Progenitor cell of endocrine pancreas (in vitro differentiated cells): ENCODE data around the gene PANX2. TPM values are rescaled to one million over a fixed set of nuclear protein-coding genes. Genes with fewer than 3 reads are reported as not detected.

Experiments
- DNase-seq: peaks from one replicate; pipeline ENCODE4 v3.0.0; 2021; ENCODE audit warnings: low spot score; ENCODE audit not compliant: unreplicated experiment
- H3K27ac Mint-ChIP-seq: 2 replicates; pipeline ENCODE4 v1.8.0; 2021; ENCODE audit warnings: mild to moderate bottlenecking, moderate library complexity, mixed read lengths
- H3K27me3 Mint-ChIP-seq: 2 replicates; pipeline ENCODE4 v1.8.0; 2021; ENCODE audit warnings: mixed read lengths
- H3K36me3 Mint-ChIP-seq: 2 replicates; pipeline ENCODE4 v1.8.0; 2022; ENCODE audit warnings: mixed read lengths; ENCODE audit not compliant: insufficient read depth
- H3K4me1 Mint-ChIP-seq: 2 replicates; pipeline ENCODE4 v1.8.0; 2021; ENCODE audit warnings: low read depth, mixed read lengths
- H3K4me3 Mint-ChIP-seq: 2 replicates; pipeline ENCODE4 v1.8.0; 2021; ENCODE audit warnings: low read depth, mild to moderate bottlenecking, moderate library complexity, mixed read lengths
- H3K9me3 Mint-ChIP-seq: 2 replicates; pipeline ENCODE4 v1.8.0; 2021; ENCODE audit warnings: low read depth, mixed read lengths
- total RNA-seq: library from RNA; stranded (reverse); gene quantifications from 2 replicates; pipeline ENCODE4 v1.2.1, GENCODE V29; 2021
- TF ChIP-seq, protein P1 (sequence below): fragments of 200-600 bp; sonication (generic); IDR thresholded peaks from one replicate; pipeline ENCODE4 v1.5.0; 2021; ENCODE audit warnings: antibody characterized with exemption, mild to moderate bottlenecking; ENCODE audit not compliant: unreplicated experiment

Gene PANX2
- total RNA-seq, 1 donor from 2014 or later, result 6.3 TPM

- Mint-ChIP-seq H3K36me3 (no peaks in the 10 kb centered on the region), H3K4me1 (no peaks in the 10 kb centered on the region), H3K9me3 (no peaks in the 10 kb centered on the region), H3K4me3 (no peak overlapping the region), H3K27ac (no peak overlapping the region), H3K27me3 (peaks cover 46% of the 10 kb centered on the region)
- no peak for DNase-seq
- TF ChIP-seq, protein P1, sequence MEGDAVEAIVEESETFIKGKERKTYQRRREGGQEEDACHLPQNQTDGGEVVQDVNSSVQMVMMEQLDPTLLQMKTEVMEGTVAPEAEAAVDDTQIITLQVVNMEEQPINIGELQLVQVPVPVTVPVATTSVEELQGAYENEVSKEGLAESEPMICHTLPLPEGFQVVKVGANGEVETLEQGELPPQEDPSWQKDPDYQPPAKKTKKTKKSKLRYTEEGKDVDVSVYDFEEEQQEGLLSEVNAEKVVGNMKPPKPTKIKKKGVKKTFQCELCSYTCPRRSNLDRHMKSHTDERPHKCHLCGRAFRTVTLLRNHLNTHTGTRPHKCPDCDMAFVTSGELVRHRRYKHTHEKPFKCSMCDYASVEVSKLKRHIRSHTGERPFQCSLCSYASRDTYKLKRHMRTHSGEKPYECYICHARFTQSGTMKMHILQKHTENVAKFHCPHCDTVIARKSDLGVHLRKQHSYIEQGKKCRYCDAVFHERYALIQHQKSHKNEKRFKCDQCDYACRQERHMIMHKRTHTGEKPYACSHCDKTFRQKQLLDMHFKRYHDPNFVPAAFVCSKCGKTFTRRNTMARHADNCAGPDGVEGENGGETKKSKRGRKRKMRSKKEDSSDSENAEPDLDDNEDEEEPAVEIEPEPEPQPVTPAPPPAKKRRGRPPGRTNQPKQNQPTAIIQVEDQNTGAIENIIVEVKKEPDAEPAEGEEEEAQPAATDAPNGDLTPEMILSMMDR, result no peak
These were observed 17.3 kb upstream of the PANX2 start for GRCh38 chr22:50153056-50153755.

GRCh38 chr22:50153756-50154140 lies 16.8 kb upstream of the PANX2 start:
- Mint-ChIP-seq H3K9me3 (no peaks in the 10 kb centered on the region), H3K27ac (no peak overlapping the region), H3K27me3 (peaks cover 51% of the 10 kb centered on the region), H3K4me1 (no peaks in the 10 kb centered on the region), H3K36me3 (no peaks in the 10 kb centered on the region), H3K4me3 (no peak overlapping the region)
- DNase-seq, result no peak
- TF ChIP-seq, protein P1, result no peak

DNA sequence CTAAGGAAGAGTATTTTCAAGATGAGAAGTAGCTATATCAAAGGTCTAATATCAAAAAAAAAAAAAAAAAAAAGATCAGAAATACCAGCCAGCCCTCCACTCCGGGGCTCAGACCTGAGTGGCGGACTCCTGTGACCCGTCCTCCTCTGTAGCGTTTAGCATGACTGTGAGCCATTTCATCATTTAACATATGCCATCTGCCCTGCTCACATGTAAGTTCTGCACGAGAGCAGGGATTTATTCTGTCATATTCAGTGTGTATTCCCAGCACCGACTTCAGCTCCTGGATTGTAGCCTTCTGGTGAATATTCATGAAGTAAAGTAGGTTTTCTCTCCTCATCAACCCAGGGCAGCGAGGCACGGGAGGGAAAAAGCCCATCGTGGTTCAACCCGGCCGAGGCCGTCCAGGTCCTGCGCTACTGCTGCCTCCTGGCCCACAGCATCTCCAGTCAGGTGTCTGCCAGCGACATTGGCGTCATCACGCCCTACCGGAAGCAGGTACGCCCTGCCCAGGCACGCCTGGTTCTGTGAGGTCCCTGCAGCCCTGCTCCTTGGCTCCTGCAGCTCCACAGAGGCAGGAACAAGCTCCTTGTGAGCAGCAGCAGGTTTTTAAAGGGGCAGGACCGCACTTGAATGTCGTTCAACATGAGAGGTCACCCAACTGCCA lies 12.7 kb upstream of the PANX2 start:
- DNase-seq, result no peak
- TF ChIP-seq, protein P1, result no peak
- H3K27ac Mint-ChIP-seq, result no peak overlapping the region

DNA sequence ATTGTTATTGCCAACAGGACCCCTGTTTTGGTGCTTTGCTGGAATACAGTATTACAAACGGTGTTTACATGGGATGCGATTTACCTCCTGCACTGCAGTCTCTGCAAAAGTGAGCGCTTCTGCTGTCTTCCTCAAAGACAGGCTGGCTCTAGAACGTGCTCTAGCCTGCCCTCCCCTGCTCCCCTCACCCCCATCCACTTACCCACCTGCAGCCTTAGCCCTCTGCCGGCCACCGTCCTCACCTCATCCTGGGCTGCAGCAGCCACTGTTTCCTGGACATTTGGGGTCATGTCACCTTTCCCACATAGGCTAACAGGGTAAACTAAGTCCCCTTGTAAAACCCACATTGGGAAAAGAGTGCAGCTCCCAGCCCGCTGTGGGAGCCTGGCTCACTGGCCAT lies 9.6 kb upstream of the PANX2 start:
- TF ChIP-seq, protein P1, result no peak
- H3K27me3 Mint-ChIP-seq, result peaks cover 36% of the 10 kb centered on the region
- H3K27ac Mint-ChIP-seq, result no peak overlapping the region
- H3K36me3 Mint-ChIP-seq, result no peaks in the 10 kb centered on the region
- no peaks in the 10 kb centered on the region for H3K4me1 Mint-ChIP-seq
- no peak overlapping the region for H3K4me3 Mint-ChIP-seq
- DNase-seq, result no peak
- H3K9me3 Mint-ChIP-seq, result no peaks in the 10 kb centered on the region

More for the DNA sequence above, 12.7 kb upstream of the PANX2 start:
- no peak overlapping the region for H3K4me3 Mint-ChIP-seq
- no peaks in the 10 kb centered on the region for H3K4me1 Mint-ChIP-seq
- H3K36me3 Mint-ChIP-seq, result no peaks in the 10 kb centered on the region
- H3K9me3 Mint-ChIP-seq, result no peaks in the 10 kb centered on the region
- H3K27me3 Mint-ChIP-seq, result peaks cover 40% of the 10 kb centered on the region

GRCh38 chr22:50161508-50162390 lies 8.8 kb upstream of the PANX2 start:
- Mint-ChIP-seq H3K27ac (no peak overlapping the region), H3K27me3 (peaks cover 34% of the 10 kb centered on the region), H3K36me3 (no peaks in the 10 kb centered on the region), H3K4me1 (no peaks in the 10 kb centered on the region), H3K9me3 (no peaks in the 10 kb centered on the region), H3K4me3 (no peak overlapping the region)
- DNase-seq, result no peak
- TF ChIP-seq, protein P1, result no peak
